HG03159 (cell line): Measurements from ENCODE around the gene UTF1.
"Not testable (repeated sequence)": the region's sequence is repeated elsewhere in the genome, so short reads cannot be mapped to it uniquely, and the experiment has no call there.

ENCODE experiments used
- ATAC-seq: cut with Tn5 transposase; IDR thresholded peaks from one replicate; pipeline ENCODE4 v1.9.1; 2021; ENCODE audit warnings: mild to moderate bottlenecking, moderate library complexity; ENCODE audit not compliant: unreplicated experiment

UTF1 gene

GRCh38 chr10:133260895-133261725 lies 31.1 kb downstream of the UTF1 start:
- peak; percentile 42 for ATAC-seq

- ATAC-seq = peak; percentile 56
Measured at GRCh38 chr10:133261726-133262325, 31.8 kb downstream of the UTF1 start.

DNA sequence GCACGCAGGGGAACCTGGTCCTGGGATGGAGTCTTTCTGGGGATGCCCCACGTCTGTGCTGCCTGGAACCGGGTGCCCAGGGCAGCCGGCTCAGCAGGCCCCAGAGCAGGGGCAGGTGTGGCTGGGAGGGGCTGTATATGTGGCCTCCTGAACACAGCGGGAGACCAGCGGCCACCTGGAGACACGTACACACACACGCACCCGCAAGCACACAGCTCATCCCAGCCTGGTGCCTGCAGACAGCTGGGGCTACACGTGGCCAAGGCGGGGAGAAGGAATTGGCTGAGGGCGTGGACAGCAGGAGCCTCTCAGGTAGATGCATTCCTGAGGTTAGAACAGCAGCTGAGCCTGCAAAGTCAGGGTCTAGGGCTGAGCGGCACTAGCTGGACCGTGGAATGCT lies 32.7 kb downstream of the UTF1 start:
- ATAC-seq = no peak

DNA sequence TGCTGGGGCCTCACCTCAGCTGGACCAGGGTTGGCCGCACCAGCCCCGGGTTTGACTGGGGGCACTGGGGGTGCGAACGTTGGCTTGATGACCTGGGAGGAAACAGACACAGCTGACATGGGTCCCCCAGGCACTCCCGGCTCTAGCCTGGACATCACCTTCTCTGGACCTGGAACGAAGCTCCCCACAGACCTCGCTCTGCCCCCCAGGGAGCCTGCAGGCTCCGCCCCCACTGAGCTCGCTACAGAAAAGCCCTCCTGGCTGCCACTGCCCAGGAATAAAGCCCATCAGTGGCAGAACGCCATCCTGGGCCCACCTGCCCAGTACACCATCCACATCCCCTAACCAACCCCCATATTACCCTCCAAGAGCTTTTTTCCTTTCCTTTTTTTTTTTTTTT lies 33.7 kb downstream of the UTF1 start:
- ATAC-seq = no peak

- ATAC-seq = no peak
Measured at GRCh38 chr10:133264461-133264860, 34.4 kb downstream of the UTF1 start.

DNA sequence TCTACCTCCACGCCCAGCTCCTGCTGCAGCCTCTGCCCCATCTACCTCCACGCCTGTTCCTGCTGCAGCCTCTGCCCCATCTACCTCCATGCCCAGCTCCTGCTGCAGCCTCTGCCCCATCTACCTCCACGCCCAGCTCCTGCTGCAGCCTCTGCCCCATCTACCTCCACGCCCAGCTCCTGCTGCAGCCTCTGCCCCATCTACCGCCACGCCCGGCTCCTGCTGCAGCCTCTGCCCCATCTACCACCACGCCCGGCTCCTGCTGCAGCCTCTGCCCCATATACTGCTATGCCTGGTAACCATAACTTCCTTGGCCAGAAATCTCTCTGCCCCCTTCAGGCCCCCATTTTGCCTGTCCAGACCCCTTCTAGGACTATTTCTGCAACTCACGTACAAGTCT lies 35.0 kb downstream of the UTF1 start:
- not testable (repeated sequence) for ATAC-seq

- ATAC-seq = no peak
Measured at GRCh38 chr10:133266056-133266795, 36.2 kb downstream of the UTF1 start.

DNA sequence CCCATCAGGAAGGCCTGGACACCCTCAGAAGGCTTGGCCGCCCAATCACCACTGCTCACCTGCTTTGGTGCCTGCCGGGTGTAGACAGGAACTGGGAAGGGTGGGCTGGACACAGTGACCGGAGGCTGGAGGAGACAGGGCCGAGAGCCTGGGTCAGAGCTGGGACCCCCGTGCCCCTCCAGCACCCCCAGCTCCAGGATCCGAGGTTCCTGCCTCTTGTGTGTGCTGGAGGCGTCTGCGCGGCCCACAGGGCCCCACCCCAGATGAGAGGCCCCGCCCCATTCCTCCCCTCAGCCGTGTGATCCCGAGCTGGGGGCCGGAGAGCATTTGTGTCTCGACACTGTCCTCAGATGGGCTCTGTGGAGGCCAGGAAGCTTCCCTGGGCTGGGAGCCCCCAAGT lies 37.3 kb downstream of the UTF1 start:
- no peak for ATAC-seq

DNA sequence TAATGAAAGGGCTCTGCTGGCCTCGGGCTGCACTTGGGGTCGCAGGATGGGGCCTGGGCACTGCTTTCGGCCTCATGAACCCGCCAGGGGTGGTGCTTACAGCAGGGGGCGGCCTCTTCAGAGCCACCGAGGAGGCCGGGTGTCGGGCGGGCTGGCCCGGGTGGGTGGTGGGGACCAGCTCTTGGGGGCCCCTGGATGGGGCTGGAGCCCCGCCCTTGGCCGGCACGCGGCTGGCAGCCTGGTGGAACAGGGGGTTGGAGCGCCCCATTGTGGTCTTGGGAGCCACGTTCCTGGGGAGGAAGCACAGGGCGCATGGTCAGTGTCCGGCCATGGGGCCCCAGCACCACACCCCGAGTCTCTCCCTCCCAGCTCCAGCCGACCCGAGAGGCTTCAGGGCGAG lies 37.8 kb downstream of the UTF1 start:
- no peak for ATAC-seq

GRCh38 chr10:133268532-133268931 lies 38.5 kb downstream of the UTF1 start:
- ATAC-seq = no peak

- no peak for ATAC-seq
Measured at GRCh38 chr10:133269367-133269766, 39.4 kb downstream of the UTF1 start.

GRCh38 chr10:133270204-133270603 lies 40.2 kb downstream of the UTF1 start:
- ATAC-seq = no peak

DNA sequence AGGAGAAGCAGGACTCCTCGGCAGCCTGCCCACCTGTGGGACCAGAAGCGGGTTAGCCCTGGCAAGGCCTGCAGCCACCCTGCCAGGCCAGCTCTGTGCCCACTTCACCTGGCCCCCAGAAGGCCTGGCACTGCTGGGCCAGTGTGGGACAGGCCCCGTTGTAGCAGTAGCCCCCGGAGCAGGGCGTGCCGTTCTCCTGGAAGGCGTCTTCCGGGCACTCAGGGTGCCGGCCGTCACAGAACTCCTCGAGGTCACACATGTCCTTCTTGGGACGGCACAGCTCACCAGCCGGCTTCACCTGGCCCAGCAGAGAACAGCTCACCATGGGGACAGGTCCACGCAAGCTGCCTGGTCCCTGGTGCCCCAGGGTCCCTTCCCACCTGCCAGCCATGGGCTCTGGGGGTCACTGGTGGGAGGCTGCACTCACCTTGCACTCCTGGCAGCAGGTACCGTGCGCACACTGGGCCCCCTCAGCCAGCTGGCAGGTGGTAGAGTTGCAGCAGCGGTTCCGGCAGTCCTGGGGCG lies 40.8 kb downstream of the UTF1 start:
- ATAC-seq = no peak

GRCh38 chr10:133271521-133272300 lies 41.7 kb downstream of the UTF1 start:
- no peak for ATAC-seq

DNA sequence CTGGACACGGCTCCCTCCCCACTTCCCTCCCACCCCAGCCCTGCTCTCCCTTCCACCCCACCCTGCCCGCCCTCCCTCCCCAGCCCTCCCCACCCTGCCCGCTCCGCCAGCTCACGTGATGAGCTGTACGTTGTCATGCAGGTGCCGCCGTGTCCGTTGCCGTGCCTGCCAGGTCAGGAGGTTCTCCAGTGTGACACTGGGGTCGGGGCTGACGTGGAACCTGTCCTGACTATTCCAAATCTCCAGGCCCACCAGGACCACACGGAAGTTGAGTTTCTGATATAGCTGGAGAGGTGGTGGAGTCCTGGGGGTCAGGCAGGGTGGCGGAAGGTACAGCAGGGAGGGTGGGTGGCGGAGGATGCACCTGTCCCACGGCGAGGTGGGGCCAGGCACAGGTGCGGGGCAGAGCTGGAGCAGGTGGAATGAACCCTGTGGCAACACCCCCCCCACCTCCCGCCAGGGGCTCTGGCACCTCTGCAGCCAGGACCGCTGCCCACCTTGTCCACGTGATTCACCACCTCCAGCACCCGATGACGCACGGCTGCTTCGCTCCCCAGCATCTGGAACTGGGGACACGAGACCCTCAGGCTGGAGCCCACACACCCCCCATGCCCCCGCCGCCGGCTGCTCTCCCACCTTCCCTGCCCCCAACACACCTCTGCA lies 42.4 kb downstream of the UTF1 start:
- no peak for ATAC-seq

DNA sequence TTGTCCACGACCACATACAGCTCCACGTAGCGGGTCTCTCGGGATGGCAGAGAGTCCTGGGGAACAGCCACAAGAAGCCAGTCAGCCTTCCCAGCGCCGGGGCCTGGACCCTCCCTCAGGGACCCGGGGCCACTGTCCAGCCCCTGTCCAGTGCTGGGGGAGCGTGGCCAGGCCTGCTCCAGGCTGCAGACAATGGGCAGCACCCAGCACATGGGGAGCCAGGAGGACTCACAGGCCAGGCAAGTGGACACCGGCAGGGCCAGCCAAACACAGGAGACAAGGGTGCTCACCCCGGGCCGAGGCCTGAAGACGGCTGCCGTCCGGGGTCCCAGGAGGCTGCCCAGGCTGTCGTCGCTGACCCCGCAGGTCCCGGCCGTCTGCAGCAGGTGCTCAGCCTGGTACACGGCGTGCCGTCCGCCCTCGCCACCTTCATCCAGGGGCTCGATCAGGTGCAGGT lies 43.0 kb downstream of the UTF1 start:
- ATAC-seq = no peak

DNA sequence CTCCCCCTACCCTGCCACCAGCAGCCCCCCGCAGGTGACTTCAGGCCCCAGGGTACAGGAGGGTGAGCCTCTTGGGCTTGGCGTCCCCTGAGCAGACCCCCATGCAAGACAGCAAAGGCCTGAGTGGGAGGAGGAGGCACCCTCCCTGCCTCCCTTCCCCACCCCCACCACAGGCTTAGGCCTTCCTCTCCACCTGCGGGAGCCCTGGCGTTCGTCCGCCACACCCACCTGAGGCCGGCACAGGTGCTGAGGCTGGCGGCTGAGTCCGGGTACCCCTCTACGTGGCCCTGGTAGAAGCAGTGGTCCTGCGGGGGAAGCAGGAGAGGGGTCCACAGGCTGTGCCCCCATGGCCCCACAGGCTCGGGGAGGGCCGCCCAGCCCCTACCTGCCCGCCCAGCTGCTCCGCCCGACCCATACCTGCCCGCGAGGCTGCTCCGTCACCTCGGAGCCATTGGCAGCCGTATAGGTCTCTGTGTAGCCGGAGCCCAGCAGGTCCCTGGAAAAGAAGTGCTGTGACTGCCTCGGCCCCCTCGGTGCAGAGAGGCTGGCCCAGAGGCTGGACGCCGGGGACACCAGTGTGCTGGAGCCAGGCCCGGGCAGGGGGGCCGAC lies 43.6 kb downstream of the UTF1 start:
- no peak for ATAC-seq

DNA sequence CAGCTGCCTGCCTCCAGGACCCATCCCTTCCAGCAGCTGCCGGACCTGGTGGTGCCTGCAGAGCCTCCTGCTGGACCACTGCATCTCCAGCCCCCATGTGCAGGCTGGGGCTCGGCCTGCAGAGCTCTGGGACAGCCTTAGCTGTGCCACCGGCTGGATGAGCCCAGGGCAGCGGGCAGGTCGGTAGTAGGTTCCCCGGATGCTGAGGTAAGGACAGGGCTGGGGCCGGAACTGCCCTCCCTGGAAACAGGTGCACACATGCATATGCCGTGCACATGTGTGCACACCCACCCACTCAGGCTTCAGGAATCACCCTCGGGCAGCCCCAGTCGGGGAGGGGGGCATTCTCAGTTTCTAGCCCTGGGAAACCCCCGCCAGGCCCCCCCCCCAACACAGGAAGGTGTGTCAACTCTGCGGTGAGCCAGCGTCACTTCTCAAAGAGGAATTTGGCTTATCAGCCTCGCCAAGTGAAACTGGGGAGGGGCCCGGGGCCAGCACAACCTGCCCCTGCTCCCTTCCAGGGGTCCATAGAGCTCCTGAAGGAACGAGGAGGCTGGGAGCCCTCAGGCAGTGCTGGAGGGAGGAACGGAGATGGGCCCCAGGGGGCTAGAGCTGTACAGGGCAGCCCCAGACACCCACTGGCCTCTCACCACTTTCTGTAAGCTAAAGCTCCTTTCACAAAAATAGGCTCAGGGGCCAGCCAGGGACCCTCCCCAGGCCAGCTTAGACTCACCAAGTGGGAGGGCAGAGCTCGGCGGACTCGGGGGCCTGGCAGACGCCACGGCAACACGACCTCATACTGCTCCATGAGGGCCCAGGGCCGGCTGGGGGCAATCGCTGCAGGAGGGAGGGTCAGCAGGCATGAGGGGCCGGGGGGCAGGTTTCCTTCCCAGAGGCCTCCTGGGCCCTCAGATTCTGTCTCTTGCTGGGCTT lies 45.0 kb downstream of the UTF1 start:
- peak; percentile 50 for ATAC-seq

DNA sequence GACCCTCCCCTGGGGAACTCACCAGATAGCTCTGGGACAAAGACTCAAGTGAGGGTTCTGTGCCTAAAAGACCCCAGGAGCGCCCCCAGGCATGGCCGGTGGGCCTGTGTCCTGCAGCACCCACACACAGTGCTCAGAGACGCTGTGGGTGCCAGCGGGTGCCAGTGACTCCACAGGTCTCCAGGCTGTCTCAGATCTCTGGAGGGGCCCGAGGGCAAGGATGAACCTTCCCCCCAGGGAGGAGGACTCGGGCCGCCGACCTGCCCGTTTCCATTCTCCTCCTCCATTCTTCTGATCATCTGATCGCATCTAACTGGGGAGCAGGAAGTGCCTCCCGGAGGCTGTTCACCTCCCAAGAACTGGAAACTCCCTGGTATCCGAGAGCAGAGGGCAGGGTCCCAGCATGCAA lies 45.7 kb downstream of the UTF1 start:
- ATAC-seq = peak; percentile 38
